Caco-2 (cell line): ENCODE data around the gene IL16. TPM values are rescaled to one million over a fixed set of nuclear protein-coding genes. Genes with fewer than 3 reads are reported as not detected.

Source experiments
- BruUV-seq: library from RNA; stranded (reverse); fragments of 400-500 nt; replicated peaks from 2 replicates; lab custom pipeline; 2021; lab: Mats Ljungman, UMichigan
- CTCF ChIA-PET: fragments of 300-600 bp; sonication (Branson Sonifier 250); formaldehyde crosslinking; loops from one replicate; lab custom pipeline; 2022; ENCODE audit warnings: antibody characterized with exemption; lab: Charles Lee
- POLR2A ChIA-PET: fragments of 300-600 bp; sonication (Branson Sonifier 250); formaldehyde crosslinking; loops from one replicate; lab custom pipeline; 2022; ENCODE audit warnings: antibody characterized with exemption; lab: Charles Lee
- DNase-seq, 2 experiments: peaks; one replicate each; pipeline versions ENCODE4 v3.0.0 to v3.0.0-alpha.2; 2020 to 2022
- H3K27me3 ChIP-seq: replicated peaks from 2 replicates; pipeline ENCODE4 v1.6.0; 2011; ENCODE audit warnings: low read length; ENCODE audit not compliant: control insufficient read depth, insufficient read depth
- H3K36me3 ChIP-seq: 2 replicates; pipeline ENCODE4 v1.5.1; 2011; ENCODE audit warnings: low read length; ENCODE audit not compliant: control insufficient read depth, insufficient read depth
- H3K4me1 ChIP-seq: fragments of 250-450 bp; sonication (Bioruptor Pico); 2 replicates; pipeline ENCODE4 v1.5.1; 2020; ENCODE audit warnings: mild to moderate bottlenecking
- H3K4me3 ChIP-seq: 2 replicates; pipeline ENCODE4 v1.5.1; 2011; ENCODE audit warnings: low read depth, mild to moderate bottlenecking, control low read depth, low read length
- H3K9me3 ChIP-seq: fragments of 250-450 bp; sonication (Bioruptor Pico); 2 replicates; pipeline ENCODE4 v1.5.1; 2020; ENCODE audit warnings: mild to moderate bottlenecking, moderate library complexity
- H3K27ac Mint-ChIP-seq: one replicate; pipeline ENCODE4 v1.8.0; 2022; ENCODE audit warnings: mixed read lengths; ENCODE audit not compliant: unreplicated experiment
- H3K27me3 Mint-ChIP-seq: one replicate; pipeline ENCODE4 v1.8.0; 2022; ENCODE audit warnings: mixed read lengths; ENCODE audit not compliant: insufficient read depth, unreplicated experiment
- H3K36me3 Mint-ChIP-seq: one replicate; pipeline ENCODE4 v1.8.0; 2022; ENCODE audit warnings: mild to moderate bottlenecking, mixed read lengths; ENCODE audit not compliant: insufficient read depth, unreplicated experiment
- H3K4me1 Mint-ChIP-seq: one replicate; pipeline ENCODE4 v1.8.0; 2022; ENCODE audit warnings: low read depth, mixed read lengths; ENCODE audit not compliant: unreplicated experiment
- H3K4me3 Mint-ChIP-seq: one replicate; pipeline ENCODE4 v1.8.0; 2022; ENCODE audit warnings: mild to moderate bottlenecking, moderate library complexity, mixed read lengths; ENCODE audit not compliant: unreplicated experiment
- H3K9me3 Mint-ChIP-seq: one replicate; pipeline ENCODE4 v1.8.0; 2022; ENCODE audit warnings: mixed read lengths; ENCODE audit not compliant: unreplicated experiment
- CTCF ChIP-seq, 2 experiments: fragments of 200-600 bp in 1 of 2; IDR thresholded peaks; 1 replicate in 1 of 2; 2 replicates in 1 of 2; pipeline versions ENCODE4 v1.5.1 to v1.8.0; 2011 to 2022; ENCODE audit warnings: antibody characterized with exemption in 1 of 2, control low read depth in 1 of 2, inconsistent platforms in 1 of 2, low read depth in 1 of 2, low read length in 1 of 2, mild to moderate bottlenecking in 1 of 2, moderate library complexity in 1 of 2; ENCODE audit not compliant: insufficient read depth in 1 of 2, severe bottlenecking in 1 of 2, unreplicated experiment in 1 of 2
- intact Hi-C: fragments of 100-400 bp; cut with micrococcal nuclease; formaldehyde crosslinking; loops from one replicate; pipeline ENCODE4 v1.10.0; 2022; ENCODE audit not compliant: unreplicated experiment
- total RNA-seq: library from RNA; stranded (reverse); gene quantifications from 2 replicates; pipeline ENCODE4 v1.2.3, GENCODE V29; 2022

Gene IL16
- total RNA-seq, 1 experiment from 2014 or later: not detected

GRCh38 chr15:81303244-81304225, 106.9 kb downstream of the IL16 start:
- DNase-seq: no peak
- Histone ChIP-seq H3K9me3 (no peaks in the 10 kb centered on the region), H3K36me3 (no peaks in the 10 kb centered on the region), H3K4me1 (no peaks in the 10 kb centered on the region), H3K27me3 (no peaks in the 10 kb centered on the region; the same call in none of the 2 replicates), H3K4me3 (no peak overlapping the region)
- ChIA-PET CTCF (no interaction called here), POLR2A (no interaction called here)
- BruUV-seq: no TSS peak
- no peak overlapping the region for H3K4me3 Mint-ChIP-seq
- H3K4me1 Mint-ChIP-seq: no peaks in the 10 kb centered on the region
- no peak for TF ChIP-seq CTCF (IDR thresholded peaks at IDR 0.05; ENCODE audit: insufficient read depth in 1 of 2, low read depth in 1 of 2, low read length in 1 of 2, severe bottlenecking in 1 of 2, unreplicated experiment in 1 of 2)
- intact Hi-C loops: no loop called here
- no peak overlapping the region for H3K27ac Mint-ChIP-seq
- H3K36me3 Mint-ChIP-seq: no peaks in the 10 kb centered on the region
- peaks cover 4% of the 10 kb centered on the region for H3K27me3 Mint-ChIP-seq
- H3K9me3 Mint-ChIP-seq: no peaks in the 10 kb centered on the region

- Mint-ChIP-seq H3K36me3 (no peaks in the 10 kb centered on the region), H3K9me3 (no peaks in the 10 kb centered on the region), H3K27ac (no peak overlapping the region), H3K27me3 (peaks cover 4% of the 10 kb centered on the region), H3K4me1 (no peaks in the 10 kb centered on the region), H3K4me3 (no peak overlapping the region)
- no peak for TF ChIP-seq CTCF (IDR thresholded peaks at IDR 0.05; ENCODE audit: insufficient read depth in 1 of 2, low read depth in 1 of 2, low read length in 1 of 2, severe bottlenecking in 1 of 2, unreplicated experiment in 1 of 2)
- intact Hi-C loops: no loop called here
- no peak overlapping the region for H3K4me3 ChIP-seq
- no peaks in the 10 kb centered on the region; the same call in none of the 2 replicates for H3K27me3 ChIP-seq
- BruUV-seq: no TSS peak
- ChIA-PET POLR2A (no interaction called here), CTCF (no interaction called here)
- no peaks in the 10 kb centered on the region for H3K36me3 ChIP-seq
- H3K4me1 ChIP-seq: no peaks in the 10 kb centered on the region
- no peak for DNase-seq
- no peaks in the 10 kb centered on the region for H3K9me3 ChIP-seq
Measured at GRCh38 chr15:81304226-81304625, 107.5 kb downstream of the IL16 start.

- Mint-ChIP-seq H3K4me3 (no peak overlapping the region), H3K27me3 (no peaks in the 10 kb centered on the region), H3K4me1 (no peaks in the 10 kb centered on the region), H3K9me3 (no peaks in the 10 kb centered on the region), H3K27ac (no peak overlapping the region), H3K36me3 (no peaks in the 10 kb centered on the region)
- no peak overlapping the region for H3K4me3 ChIP-seq
- no peaks in the 10 kb centered on the region for H3K4me1 ChIP-seq
- ChIA-PET POLR2A (no interaction called here), CTCF (no interaction called here)
- BruUV-seq: no TSS peak
- intact Hi-C loops: no loop called here
- no peak for DNase-seq
- H3K9me3 ChIP-seq: no peaks in the 10 kb centered on the region
- no peak for TF ChIP-seq CTCF (IDR thresholded peaks at IDR 0.05; ENCODE audit: insufficient read depth in 1 of 2, low read depth in 1 of 2, low read length in 1 of 2, severe bottlenecking in 1 of 2, unreplicated experiment in 1 of 2)
- no peaks in the 10 kb centered on the region for H3K36me3 ChIP-seq
- H3K27me3 ChIP-seq: no peaks in the 10 kb centered on the region; the same call in none of the 2 replicates
Measured at GRCh38 chr15:81308260-81308659, 111.6 kb downstream of the IL16 start.
